CD14-positive monocyte (primary cell): ENCODE results near the gene POLDIP2. TPM values are rescaled to one million over a fixed set of nuclear protein-coding genes. Genes with fewer than 3 reads are reported as not detected.

ENCODE experiments used
- DNase-seq, 3 donors: peaks; one replicate each; pipeline ENCODE4 v3.0.0-alpha.2; 2011 to 2022
- H2AFZ ChIP-seq: 2 replicates; pipeline ENCODE4 v1.6.0; 2012; ENCODE audit warnings: mild to moderate bottlenecking, low read depth, low read length, inconsistent platforms; ENCODE audit not compliant: insufficient read depth, poor library complexity, severe bottlenecking
- H3K27ac ChIP-seq, 2 donors: 1 replicate in 1 of 2; 2 replicates in 1 of 2; pipeline ENCODE4 v1.5.1; 2012 to 2013; ENCODE audit warnings: low read length in 2 of 2, control low read depth in 1 of 2, inconsistent platforms in 1 of 2, low read depth in 1 of 2, mild to moderate bottlenecking in 1 of 2
- H3K27me3 ChIP-seq, 2 donors: one replicate each; pipeline versions ENCODE4 v1.6.0 to v1.6.1; 2011 to 2013; ENCODE audit warnings: low read length in 2 of 2; ENCODE audit not compliant: control insufficient read depth in 2 of 2, insufficient read depth in 2 of 2
- H3K36me3 ChIP-seq, 2 donors: replicated peaks in 1 of 2; 1 replicate in 1 of 2; 2 replicates in 1 of 2; pipeline versions ENCODE4 v1.5.1 to v1.6.1; 2012 to 2013; ENCODE audit warnings: low read length in 2 of 2, control low read depth in 1 of 2, inconsistent platforms in 1 of 2, mild to moderate bottlenecking in 1 of 2; ENCODE audit not compliant: insufficient read depth in 2 of 2, control insufficient read depth in 1 of 2
- H3K4me1 ChIP-seq, 2 donors: 1 replicate in 1 of 2; 2 replicates in 1 of 2; pipeline versions ENCODE4 v1.5.1 to v1.6.1; 2012 to 2013; ENCODE audit warnings: low read length in 2 of 2, control low read depth in 1 of 2, inconsistent platforms in 1 of 2, mild to moderate bottlenecking in 1 of 2, moderate library complexity in 1 of 2; ENCODE audit not compliant: insufficient read depth in 2 of 2, control insufficient read depth in 1 of 2
- H3K4me2 ChIP-seq: replicated peaks from 2 replicates; pipeline ENCODE3; 2012; ENCODE audit warnings: low read length, moderate library complexity, mild to moderate bottlenecking; ENCODE audit not compliant: poor library complexity, severe bottlenecking; ENCODE audit errors: extremely low read depth
- H3K4me3 ChIP-seq, 3 experiments: fragments of 200-600 bp in 1 of 3; sonication (generic) in 1 of 3; replicated peaks in 1 of 3; 1 replicate in 2 of 3; 2 replicates in 1 of 3; pipeline ENCODE4 v1.5.1; 2011 to 2013; ENCODE audit warnings: low read length in 3 of 3, mild to moderate bottlenecking in 3 of 3, control low read depth in 2 of 3, low read depth in 2 of 3, inconsistent platforms in 1 of 3, moderate library complexity in 1 of 3
- H3K79me2 ChIP-seq: 2 replicates; pipeline ENCODE4 v1.6.0; 2012; ENCODE audit warnings: mild to moderate bottlenecking, control low read depth, inconsistent platforms, low read length, moderate library complexity; ENCODE audit not compliant: insufficient read depth
- H3K9ac ChIP-seq: 2 replicates; pipeline ENCODE4 v1.6.0; 2017; ENCODE audit warnings: low read length, mild to moderate bottlenecking; ENCODE audit not compliant: insufficient read depth, poor library complexity, severe bottlenecking
- H3K9me3 ChIP-seq, 2 donors: replicated peaks in 1 of 2; 1 replicate in 1 of 2; 2 replicates in 1 of 2; pipeline versions ENCODE4 v1.5.1 to v1.6.1; 2012 to 2013; ENCODE audit warnings: low read length in 2 of 2, control low read depth in 1 of 2; ENCODE audit not compliant: control insufficient read depth in 1 of 2, insufficient read depth in 1 of 2
- H4K20me1 ChIP-seq: 2 replicates; pipeline ENCODE4 v1.6.0; 2012; ENCODE audit warnings: mild to moderate bottlenecking, low read length, control low read depth, moderate library complexity; ENCODE audit not compliant: insufficient read depth
- H3K27ac Mint-ChIP-seq, 7 donors: one replicate each; pipeline ENCODE4 v1.8.0; 2020; ENCODE audit warnings: mild to moderate bottlenecking in 7 of 7, mixed read lengths in 7 of 7, moderate library complexity in 6 of 7, inconsistent platforms in 2 of 7
- H3K27me3 Mint-ChIP-seq, 3 donors: one replicate each; pipeline ENCODE4 v1.8.0; 2021 to 2022; ENCODE audit warnings: low read depth in 3 of 3, mild to moderate bottlenecking in 3 of 3, mixed read lengths in 3 of 3, moderate library complexity in 3 of 3, inconsistent platforms in 1 of 3
- H3K36me3 Mint-ChIP-seq, 2 donors: one replicate each; pipeline ENCODE4 v1.8.0; 2020; ENCODE audit warnings: mixed read lengths in 2 of 2, inconsistent platforms in 1 of 2, mild to moderate bottlenecking in 1 of 2
- H3K4me1 Mint-ChIP-seq: one replicate; pipeline ENCODE4 v1.8.0; 2020; ENCODE audit warnings: mild to moderate bottlenecking, mixed read lengths
- H3K4me3 Mint-ChIP-seq, 2 donors: one replicate each; pipeline ENCODE4 v1.8.0; 2020; ENCODE audit warnings: mild to moderate bottlenecking in 2 of 2, mixed read lengths in 2 of 2, moderate library complexity in 1 of 2
- H3K9me3 Mint-ChIP-seq, 7 donors: one replicate each; pipeline ENCODE4 v1.8.0; 2020 to 2022; ENCODE audit warnings: mixed read lengths in 7 of 7, mild to moderate bottlenecking in 6 of 7, moderate library complexity in 6 of 7, inconsistent platforms in 2 of 7
- WGBS: methylation state at CpG from one replicate; pipeline ENCODE4 v1.1.5; 2013; ENCODE audit warnings: missing lambda C conversion rate; ENCODE audit not compliant: insufficient coverage; 5-methylcytosine and 5-hydroxymethylcytosine counted together
- intact Hi-C, 2 donors: fragments of 100-400 bp; cut with micrococcal nuclease; formaldehyde crosslinking; loops; one replicate each; pipeline versions ENCODE4 v1.15.0 to v1.15.1; 2023
- polyA plus RNA-seq, 3 donors: library from polyadenylated mRNA; depleted of rRNA in 1 of 3; unstranded in 2 of 3; stranded (reverse) in 1 of 3; fragments of 300-500 nt in 2 of 3; fragments of >200 nt in 1 of 3; fragmentation: Illumina TruSeq in 2 of 3; gene quantifications; 1 replicate in 2 of 3; 2 replicates in 1 of 3; pipeline ENCODE4 v1.2.3, GENCODE V29; 2012 to 2021
- TF ChIP-seq, protein P1 (sequence below): fragments of 200-600 bp; IDR thresholded peaks from one replicate; pipeline ENCODE4 v1.8.0; 2022; ENCODE audit warnings: antibody characterized with exemption, mild to moderate bottlenecking

The POLDIP2 gene
- polyA plus RNA-seq, 3 donors: 31.5 to 76.9 (median 72.4) TPM

DNA sequence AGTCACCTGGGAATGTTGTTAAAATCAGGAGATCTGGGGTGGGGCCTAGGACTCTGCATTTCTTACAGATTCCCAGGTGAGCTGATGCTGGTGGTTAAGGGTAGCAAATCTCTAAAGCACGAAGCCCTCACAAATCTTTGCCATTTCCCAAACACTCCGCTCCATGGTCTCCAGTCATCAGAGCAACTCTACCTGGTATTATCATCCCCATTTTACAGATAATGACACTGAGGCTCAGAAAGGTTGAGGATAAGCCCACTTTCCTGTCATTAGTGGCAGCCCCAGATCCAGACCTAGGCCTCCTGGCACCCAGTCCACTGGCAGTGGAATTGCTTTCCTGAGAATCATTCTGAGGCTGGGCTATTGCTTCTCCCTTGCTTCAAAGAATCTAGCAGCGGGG lies 39.9 kb upstream of the POLDIP2 start:
- Histone ChIP-seq H3K36me3 (peaks cover 13 to 68% of the 10 kb centered on the region in 2 donors), H3K4me3 (no peak overlapping the region), H3K9me3 (no peaks in the 10 kb centered on the region), H3K27me3 (no peaks in the 10 kb centered on the region), H4K20me1 (no peaks in the 10 kb centered on the region), H3K4me2 (no peak overlapping the region), H3K27ac (no peak overlapping the region), H2AFZ (no peak overlapping the region), H3K79me2 (no peaks in the 10 kb centered on the region), H3K4me1 (peaks cover 0 to 6% of the 10 kb centered on the region in 2 donors), H3K9ac (no peak overlapping the region)
- H3K27me3 Mint-ChIP-seq: peaks cover 2% of the 10 kb centered on the region in 3 donors
- no peak overlapping the region for H3K27ac Mint-ChIP-seq
- no peak overlapping the region for H3K4me3 Mint-ChIP-seq
- peaks cover 39 to 58% of the 10 kb centered on the region in 2 donors for H3K36me3 Mint-ChIP-seq
- intact Hi-C loops: no loop called here
- WGBS: 100% methylated on average over 2 of the region's 3 CpGs
- H3K4me1 Mint-ChIP-seq: peaks cover 14% of the 10 kb centered on the region
- no peaks in the 10 kb centered on the region for H3K9me3 Mint-ChIP-seq
- no peak for DNase-seq
- TF ChIP-seq, protein P1, sequence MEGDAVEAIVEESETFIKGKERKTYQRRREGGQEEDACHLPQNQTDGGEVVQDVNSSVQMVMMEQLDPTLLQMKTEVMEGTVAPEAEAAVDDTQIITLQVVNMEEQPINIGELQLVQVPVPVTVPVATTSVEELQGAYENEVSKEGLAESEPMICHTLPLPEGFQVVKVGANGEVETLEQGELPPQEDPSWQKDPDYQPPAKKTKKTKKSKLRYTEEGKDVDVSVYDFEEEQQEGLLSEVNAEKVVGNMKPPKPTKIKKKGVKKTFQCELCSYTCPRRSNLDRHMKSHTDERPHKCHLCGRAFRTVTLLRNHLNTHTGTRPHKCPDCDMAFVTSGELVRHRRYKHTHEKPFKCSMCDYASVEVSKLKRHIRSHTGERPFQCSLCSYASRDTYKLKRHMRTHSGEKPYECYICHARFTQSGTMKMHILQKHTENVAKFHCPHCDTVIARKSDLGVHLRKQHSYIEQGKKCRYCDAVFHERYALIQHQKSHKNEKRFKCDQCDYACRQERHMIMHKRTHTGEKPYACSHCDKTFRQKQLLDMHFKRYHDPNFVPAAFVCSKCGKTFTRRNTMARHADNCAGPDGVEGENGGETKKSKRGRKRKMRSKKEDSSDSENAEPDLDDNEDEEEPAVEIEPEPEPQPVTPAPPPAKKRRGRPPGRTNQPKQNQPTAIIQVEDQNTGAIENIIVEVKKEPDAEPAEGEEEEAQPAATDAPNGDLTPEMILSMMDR: no peak

DNA sequence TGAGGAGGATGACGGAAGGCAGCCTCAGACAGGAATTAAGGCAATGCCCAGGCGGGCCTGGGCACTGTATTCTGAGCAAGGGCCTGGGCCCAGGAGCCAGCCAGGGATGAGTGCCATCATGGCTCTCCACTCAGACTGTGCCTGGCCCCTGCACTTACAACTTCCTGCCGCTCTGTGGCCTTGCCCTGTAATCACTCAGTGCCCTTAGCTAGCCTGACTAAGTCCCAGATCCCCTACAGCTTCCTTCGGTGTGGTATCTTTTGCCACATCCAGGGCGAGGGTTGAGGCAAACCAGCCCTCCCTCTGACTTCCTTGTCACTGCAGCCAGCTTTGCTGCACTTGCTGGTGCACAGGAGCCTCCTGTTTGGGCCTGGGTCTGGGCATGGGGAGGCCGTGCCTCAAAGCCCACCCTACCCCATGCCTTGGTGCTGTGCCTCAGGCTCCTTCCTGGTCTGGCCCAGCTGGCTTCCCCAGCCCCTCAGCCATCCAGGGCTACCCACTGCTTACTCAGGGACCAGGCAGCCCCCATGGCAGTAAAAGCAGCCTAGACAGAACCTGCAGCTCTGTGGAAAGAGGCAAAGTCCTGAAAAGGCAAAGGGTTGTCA lies 39.4 kb upstream of the POLDIP2 start:
- Histone ChIP-seq H3K4me1 (peaks cover 0 to under 1% of the 10 kb centered on the region in 2 donors), H3K79me2 (no peaks in the 10 kb centered on the region), H4K20me1 (no peaks in the 10 kb centered on the region), H3K4me2 (no peak overlapping the region), H3K27ac (no peak overlapping the region), H2AFZ (no peak overlapping the region), H3K9me3 (no peaks in the 10 kb centered on the region), H3K4me3 (no peak overlapping the region), H3K27me3 (no peaks in the 10 kb centered on the region), H3K36me3 (peaks cover 13 to 68% of the 10 kb centered on the region in 2 donors), H3K9ac (no peak overlapping the region)
- H3K36me3 Mint-ChIP-seq: peaks cover 35 to 53% of the 10 kb centered on the region in 2 donors
- no peak overlapping the region for H3K4me3 Mint-ChIP-seq
- peaks cover 8% of the 10 kb centered on the region for H3K4me1 Mint-ChIP-seq
- DNase-seq: no peak
- TF ChIP-seq, protein P1: no peak
- intact Hi-C loops: no loop called here
- H3K27me3 Mint-ChIP-seq: peaks cover 2% of the 10 kb centered on the region in 3 donors
- 67% methylated on average over 4 of the region's 6 CpGs for WGBS
- H3K27ac Mint-ChIP-seq: no peak overlapping the region
- H3K9me3 Mint-ChIP-seq: no peaks in the 10 kb centered on the region
